Nephron (organoid): Measurements from ENCODE around the gene MRGPRF.

Source experiments
- H3K27ac Mint-ChIP-seq, 3 experiments: 2 replicates each; pipeline ENCODE4 v1.8.0; 2020; ENCODE audit warnings: mixed read lengths in 3 of 3, mild to moderate bottlenecking in 2 of 3, moderate library complexity in 1 of 3
- H3K27me3 Mint-ChIP-seq: 2 replicates; pipeline ENCODE4 v1.8.0; 2021; ENCODE audit warnings: low read depth, mild to moderate bottlenecking, moderate library complexity, mixed read lengths
- H3K36me3 Mint-ChIP-seq: 2 replicates; pipeline ENCODE4 v1.8.0; 2020; ENCODE audit warnings: low read depth, mixed read lengths
- H3K4me1 Mint-ChIP-seq: 2 replicates; pipeline ENCODE4 v1.8.0; 2020; ENCODE audit warnings: mixed read lengths
- H3K4me3 Mint-ChIP-seq, 3 experiments: 2 replicates each; pipeline ENCODE4 v1.8.0; 2020; ENCODE audit warnings: mild to moderate bottlenecking in 3 of 3, mixed read lengths in 3 of 3, moderate library complexity in 2 of 3
- H3K9me3 Mint-ChIP-seq: 2 replicates; pipeline ENCODE4 v1.8.0; 2020; ENCODE audit warnings: mixed read lengths
- CTCF ChIP-seq, 3 experiments: fragments of 200-600 bp; sonication (generic); IDR thresholded peaks; one replicate each; pipeline ENCODE4 v1.5.0; 2021; ENCODE audit warnings: antibody characterized with exemption in 3 of 3; ENCODE audit not compliant: unreplicated experiment in 3 of 3

Gene MRGPRF

GRCh38 chr11:68992743-68993255 is 20.2 kb downstream of the MRGPRF start:
- Mint-ChIP-seq H3K4me1 (peaks cover under 1% of the 10 kb centered on the region), H3K27me3 (peaks cover 18% of the 10 kb centered on the region), H3K27ac (no peak overlapping the region), H3K9me3 (no peaks in the 10 kb centered on the region), H3K36me3 (no peaks in the 10 kb centered on the region), H3K4me3 (no peak overlapping the region)
- TF ChIP-seq CTCF (IDR thresholded peaks at IDR 0.05; ENCODE audit: unreplicated experiment in 3 of 3), result no peak

GRCh38 chr11:68990995-68991780 is 21.9 kb downstream of the MRGPRF start:
- no peak overlapping the region for H3K4me3 Mint-ChIP-seq
- H3K27ac Mint-ChIP-seq, result no peak overlapping the region
- peaks cover 6% of the 10 kb centered on the region for H3K36me3 Mint-ChIP-seq
- H3K9me3 Mint-ChIP-seq, result peaks cover 14% of the 10 kb centered on the region
- no peak for TF ChIP-seq CTCF (IDR thresholded peaks at IDR 0.05; ENCODE audit: unreplicated experiment in 3 of 3)
- no peaks in the 10 kb centered on the region for H3K4me1 Mint-ChIP-seq
- peaks cover 21% of the 10 kb centered on the region for H3K27me3 Mint-ChIP-seq

- TF ChIP-seq CTCF (IDR thresholded peaks at IDR 0.05; ENCODE audit: unreplicated experiment in 3 of 3), result no peak
- H3K4me1 Mint-ChIP-seq, result no peaks in the 10 kb centered on the region
- no peak overlapping the region for H3K27ac Mint-ChIP-seq
- H3K27me3 Mint-ChIP-seq, result peaks cover 21% of the 10 kb centered on the region
- peaks cover 6% of the 10 kb centered on the region for H3K36me3 Mint-ChIP-seq
- H3K4me3 Mint-ChIP-seq, result no peak overlapping the region
- H3K9me3 Mint-ChIP-seq, result peaks cover 14% of the 10 kb centered on the region
These were observed 23.0 kb downstream of the MRGPRF start for GRCh38 chr11:68989936-68990606.

- peaks cover 16% of the 10 kb centered on the region for H3K9me3 Mint-ChIP-seq
- H3K27ac Mint-ChIP-seq, result no peak overlapping the region
- peaks cover 21% of the 10 kb centered on the region for H3K27me3 Mint-ChIP-seq
- peaks cover 6% of the 10 kb centered on the region for H3K36me3 Mint-ChIP-seq
- H3K4me1 Mint-ChIP-seq, result no peaks in the 10 kb centered on the region
- no peak for TF ChIP-seq CTCF (IDR thresholded peaks at IDR 0.05; ENCODE audit: unreplicated experiment in 3 of 3)
- H3K4me3 Mint-ChIP-seq, result no peak overlapping the region
These were observed 24.6 kb downstream of the MRGPRF start for GRCh38 chr11:68988491-68988890.

GRCh38 chr11:68987211-68987610 is 25.8 kb downstream of the MRGPRF start:
- Mint-ChIP-seq H3K4me1 (no peaks in the 10 kb centered on the region), H3K4me3 (no peak overlapping the region), H3K27me3 (peaks cover 19% of the 10 kb centered on the region), H3K9me3 (peaks cover 23% of the 10 kb centered on the region), H3K27ac (no peak overlapping the region), H3K36me3 (peaks cover 6% of the 10 kb centered on the region)
- TF ChIP-seq CTCF (IDR thresholded peaks at IDR 0.05; ENCODE audit: unreplicated experiment in 3 of 3), result no peak
